ENCODE results near the gene PPP1R3G.
A peak's percentile ranks its signal among the peaks of the same experiment; 100 is the strongest.
"Not testable (repeated sequence)": the region's sequence is repeated elsewhere in the genome, so short reads cannot be mapped to it uniquely, and the experiment has no call there.

The PPP1R3G gene

GRCh38 chr6:5113096-5113495, 28.0 kb downstream of the PPP1R3G start:
- H3K27ac ChIP-seq, result peak overlapping the region; percentile 24
- no peak for DNase-seq (ENCODE audit: low read depth, low spot score)

DNA sequence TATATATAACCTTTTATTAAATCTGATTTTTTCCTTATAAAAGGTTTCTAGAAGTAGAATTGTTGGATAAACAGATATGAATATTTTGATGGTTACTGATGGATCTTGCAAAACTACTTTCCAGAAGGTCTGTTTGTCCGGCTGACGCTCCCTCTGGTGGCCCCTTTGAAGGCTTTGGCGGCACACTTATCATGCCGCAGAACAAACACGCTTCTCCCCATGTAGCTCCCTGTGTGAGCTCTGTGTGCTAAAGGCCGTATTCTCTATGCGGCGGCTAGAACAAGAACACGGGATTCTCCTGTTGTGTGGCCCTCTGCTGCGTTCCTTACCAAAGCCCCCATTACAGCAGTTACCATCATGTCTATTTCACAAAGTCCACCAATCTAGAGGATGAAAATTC, 30.0 kb downstream of the PPP1R3G start:
- no peak overlapping the region for H3K27ac ChIP-seq
- no peak for DNase-seq (ENCODE audit: low read depth, low spot score)

DNA sequence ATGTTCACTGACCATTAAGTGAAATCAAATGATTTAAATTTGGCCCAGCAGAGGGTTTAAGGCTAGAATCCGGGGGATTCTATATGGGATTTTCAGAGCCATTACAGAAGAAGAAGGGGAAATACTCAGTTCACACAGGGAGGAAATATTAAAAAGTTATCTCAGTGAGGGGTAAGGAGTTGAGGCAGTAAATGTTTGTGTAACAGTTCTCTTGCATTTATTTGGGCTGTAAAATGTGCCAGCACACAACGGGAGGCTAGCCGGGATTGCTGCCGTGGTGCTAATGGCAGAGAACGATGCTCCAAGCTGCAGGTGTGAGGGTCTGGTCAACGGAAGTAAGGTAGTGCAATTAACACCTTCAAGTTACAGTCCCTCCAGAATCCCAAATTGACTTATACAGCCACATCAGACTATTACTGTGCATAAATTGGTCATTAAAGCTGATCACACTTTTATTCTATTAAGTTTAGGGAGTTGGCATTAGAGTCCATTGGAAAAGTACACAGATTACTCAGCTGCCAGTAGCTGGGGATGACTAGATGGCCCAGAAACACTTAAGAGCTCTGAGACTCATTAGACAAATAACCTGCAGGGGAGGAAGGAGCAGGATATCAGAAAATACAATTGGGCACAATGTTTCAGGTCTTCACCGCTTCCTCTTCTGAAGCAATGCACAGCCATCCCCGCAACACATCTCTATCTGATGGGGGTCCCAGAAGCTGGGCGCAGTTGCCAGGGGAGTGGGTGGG, 31.3 kb downstream of the PPP1R3G start:
- no peak overlapping the region for H3K27ac ChIP-seq
- DNase-seq (ENCODE audit: low read depth, low spot score), result no peak

GRCh38 chr6:5119090-5119951, 34.2 kb downstream of the PPP1R3G start:
- no peak for DNase-seq (ENCODE audit: low read depth, low spot score)
- no peak overlapping the region for H3K27ac ChIP-seq

DNA sequence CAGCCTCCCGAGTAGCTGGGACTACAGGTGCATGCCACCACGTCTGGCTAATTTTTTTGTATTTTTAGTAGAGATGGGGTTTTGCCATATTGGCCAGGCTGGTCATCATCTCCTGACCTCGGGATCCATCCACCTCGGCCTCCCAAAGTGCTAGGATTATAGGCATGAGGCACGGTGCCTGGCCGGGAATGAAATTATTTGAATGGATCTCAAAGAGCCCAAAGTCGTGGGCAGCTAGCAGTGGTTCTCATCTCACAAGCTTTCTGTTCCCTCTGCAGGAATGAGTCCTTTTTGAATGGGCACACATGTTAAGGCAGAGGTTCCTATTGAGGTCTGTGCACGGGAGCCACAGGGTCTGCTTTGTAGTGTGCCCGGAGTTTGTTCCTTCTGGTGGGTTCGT, 34.9 kb downstream of the PPP1R3G start:
- DNase-seq (ENCODE audit: low read depth, low spot score), result no peak
- no peak overlapping the region for H3K27ac ChIP-seq

DNA sequence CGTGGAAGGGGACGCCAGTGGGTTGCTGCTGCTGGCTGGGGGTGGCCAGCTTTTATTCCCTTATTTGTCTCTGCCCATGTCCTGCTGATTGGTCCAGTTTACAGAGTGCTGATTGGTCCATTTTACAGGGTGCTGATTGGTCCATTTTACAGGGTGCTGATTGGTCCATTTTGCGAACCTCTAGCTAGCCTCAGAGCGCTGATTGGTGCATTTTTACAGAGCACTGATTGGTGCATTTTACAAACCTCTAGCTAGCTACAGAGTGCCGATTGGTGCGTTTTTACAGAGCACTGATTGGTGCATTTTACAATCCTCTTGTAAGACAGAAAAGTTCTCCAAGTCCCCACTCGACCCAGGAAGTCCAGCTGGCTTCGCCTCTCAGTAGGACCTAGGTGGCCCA, 35.4 kb downstream of the PPP1R3G start:
- not testable (repeated sequence) for H3K27ac ChIP-seq; DNase-seq (ENCODE audit: low read depth, low spot score)

DNA sequence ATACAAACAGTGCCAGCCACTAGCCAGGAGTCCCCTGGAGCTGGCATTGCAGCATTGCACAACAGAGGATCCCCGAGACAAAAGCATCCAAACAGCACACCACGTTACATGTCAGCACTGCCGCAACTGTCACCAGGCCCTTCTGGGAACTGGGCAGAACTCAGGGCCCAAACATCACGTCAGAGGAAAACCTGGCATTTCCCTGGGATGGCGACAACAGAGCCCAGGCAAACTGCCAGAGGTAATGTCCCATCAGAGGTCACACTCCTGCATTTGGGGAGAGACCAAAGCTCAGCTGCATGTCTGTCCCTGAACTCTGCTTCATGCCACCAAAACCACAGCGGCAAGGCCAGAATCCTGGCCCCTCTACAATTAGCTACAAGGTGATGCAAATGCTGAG, 36.3 kb downstream of the PPP1R3G start:
- DNase-seq (ENCODE audit: low read depth, low spot score), result no peak
- H3K27ac ChIP-seq, result no peak overlapping the region

- H3K27ac ChIP-seq, result no peak overlapping the region
- no peak for DNase-seq (ENCODE audit: low read depth, low spot score)
Measured at GRCh38 chr6:5121956-5122355, 36.8 kb downstream of the PPP1R3G start.

DNA sequence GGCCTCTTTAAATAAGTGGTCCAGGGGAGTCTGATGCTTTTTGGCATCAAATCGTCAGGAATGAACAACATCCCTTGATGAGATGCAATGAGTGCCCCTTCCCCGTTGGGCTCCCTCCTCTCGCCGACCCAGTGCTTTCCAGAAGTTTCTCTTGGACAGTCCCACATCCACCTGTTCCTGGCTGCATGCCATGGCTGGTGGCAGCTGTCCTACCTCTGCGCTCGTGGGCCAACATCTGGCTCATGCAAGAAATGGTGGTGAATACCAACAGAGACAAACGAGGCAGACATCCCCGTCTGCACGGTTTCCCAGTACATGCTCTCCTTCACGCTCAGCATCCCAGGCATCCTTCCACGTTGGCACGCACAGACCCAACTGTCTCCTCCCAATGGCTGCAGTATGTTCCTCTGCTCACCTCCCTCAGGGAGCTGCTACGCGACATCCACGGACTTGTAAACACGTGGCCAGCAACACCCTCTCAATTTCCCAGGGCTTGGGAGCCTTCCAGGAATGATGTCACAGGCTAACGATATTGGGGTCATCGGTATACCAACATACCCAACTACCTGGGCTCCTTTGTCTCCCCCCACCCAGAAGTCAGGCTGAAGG, 37.5 kb downstream of the PPP1R3G start:
- no peak overlapping the region for H3K27ac ChIP-seq
- DNase-seq (ENCODE audit: low read depth, low spot score), result no peak

GRCh38 chr6:5123296-5124143, 38.4 kb downstream of the PPP1R3G start:
- DNase-seq (ENCODE audit: low read depth, low spot score), result no peak
- H3K27ac ChIP-seq, result no peak overlapping the region

DNA sequence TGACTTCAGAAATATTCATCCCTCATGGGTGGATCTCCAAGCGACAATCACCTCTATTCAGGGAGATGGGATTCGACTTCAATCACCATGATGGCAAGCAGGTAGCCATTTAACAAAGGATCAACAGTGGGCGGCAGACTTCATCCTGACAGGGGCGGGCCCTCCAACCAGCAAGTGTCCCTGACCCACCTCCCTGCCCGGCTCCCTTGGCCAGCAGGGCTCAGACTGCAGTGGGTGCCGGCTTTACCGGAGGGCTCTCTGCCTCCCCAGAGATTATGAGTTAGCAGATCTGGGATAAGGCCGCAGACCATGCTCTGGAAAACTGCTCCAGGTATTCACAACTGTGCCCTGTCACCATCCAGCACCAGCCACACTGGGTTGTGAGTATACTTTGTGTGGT, 39.4 kb downstream of the PPP1R3G start:
- no peak for DNase-seq (ENCODE audit: low read depth, low spot score)
- H3K27ac ChIP-seq, result peak overlapping the region; percentile 69

DNA sequence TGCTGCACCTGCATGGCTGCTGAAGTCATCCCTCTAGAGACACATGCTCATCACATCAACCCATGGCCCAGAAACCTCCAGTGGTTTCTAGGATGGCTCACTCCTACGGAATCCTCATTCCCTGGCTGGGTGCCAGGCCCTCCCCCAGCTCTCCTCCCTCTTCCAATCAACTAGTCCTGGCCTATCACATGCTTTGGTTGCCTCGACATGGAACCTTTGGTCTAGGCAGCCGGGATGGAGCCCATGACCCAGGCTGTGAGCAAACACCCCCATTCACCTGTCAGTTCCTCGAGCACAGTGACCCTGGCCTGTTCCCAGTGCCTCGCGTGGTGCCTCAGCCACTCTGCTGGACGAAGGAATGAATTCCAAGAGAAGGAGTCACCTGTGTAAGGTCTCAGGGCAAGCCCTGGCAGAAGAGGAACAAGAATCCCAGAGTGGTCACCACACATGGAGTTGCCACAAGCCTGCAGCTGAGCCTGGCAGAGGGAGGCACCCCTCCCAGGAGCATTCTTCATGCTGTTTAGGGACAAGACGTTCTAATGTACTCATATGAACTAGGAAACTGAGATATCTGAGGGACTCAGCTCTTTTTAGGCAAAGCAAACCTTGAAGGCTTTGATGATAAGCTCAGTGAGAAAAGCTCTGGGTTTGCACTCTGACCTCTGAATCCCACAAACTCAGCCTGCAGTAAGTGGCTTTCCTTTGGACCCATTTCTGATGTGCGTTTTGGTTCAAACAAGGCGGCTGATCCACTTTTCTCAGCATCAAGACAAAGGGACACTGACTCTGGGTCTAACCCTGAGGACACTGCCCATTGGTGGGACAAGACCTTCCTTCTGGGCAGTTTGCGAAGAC, 40.2 kb downstream of the PPP1R3G start:
- H3K27ac ChIP-seq, result peak overlapping the region; percentile 69

DNA sequence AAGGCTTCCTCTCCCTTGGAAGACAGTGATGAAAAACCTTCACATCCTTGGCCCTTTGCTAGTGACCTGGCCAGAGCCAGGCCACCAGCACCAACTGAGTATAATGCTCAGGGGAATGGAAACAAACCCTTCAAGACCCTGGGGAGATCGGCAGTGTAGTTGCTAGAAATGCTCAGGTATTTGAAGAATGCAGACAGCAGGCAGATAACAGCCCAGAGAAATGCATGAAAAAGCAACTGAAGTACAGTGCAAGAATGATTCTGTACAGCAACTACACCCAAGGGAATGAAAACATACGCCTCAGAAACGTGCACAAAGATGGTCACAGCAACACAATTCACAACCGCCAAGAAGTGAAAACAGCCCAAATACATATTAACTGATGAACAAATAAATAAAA, 41.1 kb downstream of the PPP1R3G start:
- peak overlapping the region; percentile 69 for H3K27ac ChIP-seq
- no peak for DNase-seq (ENCODE audit: low read depth, low spot score)

More for the DNA sequence above, 40.2 kb downstream of the PPP1R3G start:
- DNase-seq (ENCODE audit: low read depth, low spot score), result no peak

DNA sequence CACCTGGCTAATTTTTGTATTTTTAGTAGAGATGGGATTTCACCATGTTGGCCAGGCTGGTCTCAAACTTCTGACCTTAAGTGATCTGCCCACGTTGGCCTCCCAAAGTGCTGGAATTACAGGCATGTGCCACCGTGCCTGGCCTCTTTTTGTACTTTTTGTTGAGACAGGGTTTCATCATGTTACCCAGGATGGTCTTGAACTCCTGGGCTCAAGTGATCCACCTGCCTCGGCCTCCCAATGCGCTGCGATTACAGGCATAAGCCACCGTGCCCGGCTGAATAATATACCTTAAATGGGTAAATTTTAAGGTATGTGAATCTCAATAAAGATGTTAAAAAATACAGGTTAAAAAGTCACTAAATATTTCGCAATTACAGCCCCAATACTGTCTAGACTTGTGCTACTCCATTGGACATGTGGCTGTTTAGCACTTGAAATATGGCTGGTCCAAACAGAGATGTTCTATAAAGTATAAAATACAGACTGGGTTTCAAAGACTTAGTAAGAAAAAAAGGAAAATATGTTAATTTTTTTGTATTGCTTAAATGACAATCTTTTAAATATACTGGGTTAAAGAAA, 42.1 kb downstream of the PPP1R3G start:
- DNase-seq (ENCODE audit: low read depth, low spot score), result no peak
- H3K27ac ChIP-seq, result no peak overlapping the region

GRCh38 chr6:5128351-5128750, 43.2 kb downstream of the PPP1R3G start:
- no peak overlapping the region for H3K27ac ChIP-seq
- no peak for DNase-seq (ENCODE audit: low read depth, low spot score)

- no peak overlapping the region for H3K27ac ChIP-seq
- DNase-seq (ENCODE audit: low read depth, low spot score), result no peak
Measured at GRCh38 chr6:5130135-5130866, 45.2 kb downstream of the PPP1R3G start.

GRCh38 chr6:5132731-5133130, 47.6 kb downstream of the PPP1R3G start:
- H3K27ac ChIP-seq, result no peak overlapping the region
- DNase-seq (ENCODE audit: low read depth, low spot score), result no peak

DNA sequence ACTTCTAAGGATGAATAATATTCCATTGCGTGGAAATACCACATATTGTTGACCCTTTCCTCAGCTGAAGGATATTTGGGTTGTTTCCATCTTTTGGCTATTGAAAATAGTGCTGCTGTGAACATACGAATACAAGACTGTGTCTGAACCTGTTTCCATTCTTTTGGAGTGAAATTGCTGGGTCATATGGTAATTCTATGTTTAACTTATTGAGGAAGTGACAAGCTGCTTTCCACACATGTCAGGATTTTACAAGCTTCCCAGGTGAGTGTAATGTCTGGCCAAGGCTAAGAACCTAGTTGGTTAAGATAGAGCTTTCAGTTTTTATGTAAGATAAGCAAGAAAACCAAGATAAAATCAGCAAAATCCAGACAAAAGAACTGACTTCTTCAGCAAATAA, 48.8 kb downstream of the PPP1R3G start:
- DNase-seq (ENCODE audit: low read depth, low spot score), result peak; percentile 71
- H3K27ac ChIP-seq, result peak overlapping the region; percentile 59

Measured in epithelial cell of prostate (primary cell).